ENCODE data around the gene RPL13A. TPM values are rescaled to one million over a fixed set of nuclear protein-coding genes. Genes with fewer than 3 reads are reported as not detected.

The RPL13A gene
- total RNA-seq, 4 donors from 2014 or later: 1,269 to 3,399 (median 2,205) TPM

GRCh38 chr19:49538643-49539042, 51.2 kb downstream of the RPL13A start:
- ATAC-seq: no peak
- Histone ChIP-seq H3K27ac (no peak overlapping the region), H3K9me3 (no peaks in the 10 kb centered on the region), H3K4me1 (peaks cover 0 to 14% (median 7%) of the 10 kb centered on the region in 3 donors), H3K27me3 (no peaks in the 10 kb centered on the region), H3K36me3 (peaks cover 0 to 34% of the 10 kb centered on the region in 2 donors), H3K4me3 (no peak overlapping the region)
- 89 to 90% methylated on average over 3 to 4 of the region's 5 CpGs for WGBS, 2 donors (ENCODE audit: low coverage in 1 of 2)
- TF ChIP-seq POLR2A (IDR thresholded peaks at IDR 0.05): no peak
- no peak for TF ChIP-seq EP300 (IDR thresholded peaks at IDR 0.05)
- no peak for TF ChIP-seq CTCF (IDR thresholded peaks at IDR 0.05)
- no peak for TF ChIP-seq POLR2AphosphoS5 (IDR thresholded peaks at IDR 0.05)

GRCh38 chr19:49539192-49539952, 52.0 kb downstream of the RPL13A start:
- Histone ChIP-seq H3K27me3 (no peaks in the 10 kb centered on the region), H3K36me3 (peaks cover 0 to 34% of the 10 kb centered on the region in 2 donors), H3K27ac (no peak overlapping the region), H3K4me1 (peaks cover 0 to 6% (median 1%) of the 10 kb centered on the region in 3 donors), H3K9me3 (no peaks in the 10 kb centered on the region), H3K4me3 (no peak overlapping the region)
- ATAC-seq: no peak
- TF ChIP-seq EP300 (IDR thresholded peaks at IDR 0.05) (no peak), POLR2AphosphoS5 (IDR thresholded peaks at IDR 0.05) (no peak), POLR2A (IDR thresholded peaks at IDR 0.05) (no peak), CTCF (IDR thresholded peaks at IDR 0.05) (no peak)
- WGBS, 2 donors (ENCODE audit: low coverage in 1 of 2): 82 to 86% methylated on average over 5 to 9 of the region's 13 CpGs

Small RNA genes within 50 kb of the gene (small RNA-seq; reads per million reads assigned to genes)
- gene COX6CP7 (0 reads per million in 4 donors), gene MIR150 (30.7 to 99.5 (median 67.5) reads per million in 4 donors), gene SNORD32A (0 reads per million in 4 donors), gene SNORD33 (0 reads per million in 4 donors), gene SNORD34 (0 reads per million in 4 donors), gene SNORD35A (0 reads per million in 4 donors), gene SNORD35B (0 reads per million in 4 donors)

Other genes with a start within 250 kb of the RPL13A start
- gene SLC6A16, start 162.4 kb upstream of the RPL13A start, total RNA-seq: 1 to 10 TPM; 1.9 to 3.7 (median 2.5) TPM
- 10 to 100 TPM in 2 of 4 donors, 1 to 10 TPM in 2; 4.9 to 18.9 (median 9.3) TPM for gene CD37, start 152.2 kb upstream of the RPL13A start, total RNA-seq
- gene TEAD2, start 125.2 kb upstream of the RPL13A start, total RNA-seq: 10 to 100 TPM; 47.5 to 73.1 (median 51.1) TPM
- not detected for gene DKKL1, start 123.7 kb upstream of the RPL13A start, total RNA-seq
- gene KASH5, start 99.4 kb upstream of the RPL13A start, total RNA-seq: not detected
- gene PTH2, start 64.2 kb upstream of the RPL13A start, total RNA-seq: not detected
- gene GFY, start 62.2 kb upstream of the RPL13A start, total RNA-seq: not detected
- gene SLC17A7, start 46.1 kb upstream of the RPL13A start, total RNA-seq: 1 to 10 TPM; 1.1 to 1.7 (median 1.2) TPM
- 10 to 100 TPM; 67.2 to 82.4 (median 72.5) TPM for gene PIH1D1, start 35.8 kb upstream of the RPL13A start, total RNA-seq
- 10 to 100 TPM; 11.8 to 34.4 (median 22.2) TPM for gene ALDH16A1, start 34.4 kb upstream of the RPL13A start, total RNA-seq
- gene FLT3LG, start 13.4 kb upstream of the RPL13A start, total RNA-seq: 10 to 100 TPM in 1 of 4 donors, 1 to 10 TPM in 3; 3.1 to 21.0 (median 7.6) TPM
- gene RPS11, start 8.8 kb downstream of the RPL13A start, total RNA-seq: 1,000 to 10,000 TPM; 2,443 to 5,156 (median 3,385) TPM
- gene FCGRT, start 25.1 kb downstream of the RPL13A start, total RNA-seq: 100 to 1,000 TPM in 3 of 4 donors, 10 to 100 TPM in 1; 78.6 to 255 (median 158) TPM
- gene RCN3, start 40.4 kb downstream of the RPL13A start, total RNA-seq: 10 to 100 TPM in 3 of 4 donors, 1 to 10 TPM in 1; 8.2 to 21.0 (median 12.0) TPM
- 10 to 100 TPM; 45.5 to 59.6 (median 51.8) TPM for gene NOSIP, start 92.9 kb downstream of the RPL13A start, total RNA-seq
- gene PRRG2, start 93.7 kb downstream of the RPL13A start, total RNA-seq: 1 to 10 TPM in 2 of 4 donors, not detected in 2; 1.0 to 1.1 TPM
- 10 to 100 TPM in 3 of 4 donors, 1 to 10 TPM in 1; 9.3 to 24.1 (median 14.8) TPM for gene PRR12, start 103.6 kb downstream of the RPL13A start, total RNA-seq
- 100 to 1,000 TPM; 100 to 162 (median 136) TPM for gene RRAS, start 152.5 kb downstream of the RPL13A start, total RNA-seq
- gene SCAF1, start 154.6 kb downstream of the RPL13A start, total RNA-seq: 10 to 100 TPM; 18.2 to 37.5 (median 18.5) TPM
- gene IRF3, start 178.2 kb downstream of the RPL13A start, total RNA-seq: 10 to 100 TPM; 29.2 to 68.6 (median 39.9) TPM
- gene BCL2L12, start 178.3 kb downstream of the RPL13A start, total RNA-seq: 1 to 10 TPM; 3.3 to 7.9 (median 6.4) TPM
- 100 to 1,000 TPM; 137 to 152 (median 146) TPM for gene PRMT1, start 189.7 kb downstream of the RPL13A start, total RNA-seq
- 1 to 10 TPM in 3 of 4 donors, not detected in 1; 1.3 to 4.1 (median 1.5) TPM for gene ADM5, start 202.0 kb downstream of the RPL13A start, total RNA-seq
- gene CPT1C, start 203.5 kb downstream of the RPL13A start, total RNA-seq: 1 to 10 TPM; 2.0 to 3.0 (median 2.6) TPM

All from gastroesophageal sphincter (tissue), 4 donors.